Fibroblast of the conjunctiva (primary cell): Measurements from ENCODE around the gene RETREG3.

Source experiments
- DNase-seq: peaks from one replicate; pipeline ENCODE4 v3.0.0-alpha.2; 2010; ENCODE audit warnings: low read depth

The RETREG3 gene

DNA sequence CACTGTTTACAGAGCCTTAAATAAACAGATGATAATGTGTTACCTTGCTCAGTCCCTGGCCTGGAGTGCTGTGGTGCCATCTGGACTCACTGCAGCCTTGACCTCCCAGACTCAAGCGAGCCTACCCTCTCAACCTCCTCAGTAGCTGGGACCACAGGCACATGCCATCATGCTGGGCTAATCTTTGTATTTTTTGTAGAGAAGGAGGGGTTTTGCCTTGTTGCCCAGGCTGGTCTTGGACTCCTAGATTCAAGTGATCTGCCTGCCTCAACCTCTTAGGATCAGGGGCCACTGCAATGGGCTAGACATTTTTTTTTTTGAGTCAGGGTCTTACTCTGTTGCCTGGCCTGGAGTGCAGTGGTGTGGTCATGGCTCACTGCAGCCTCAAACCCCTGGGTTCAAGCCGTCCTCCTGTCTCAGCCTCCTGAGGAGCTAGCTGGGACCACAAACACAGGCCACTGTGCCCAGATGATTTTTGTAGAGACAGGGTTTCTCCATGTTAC, 78.2 kb downstream of the RETREG3 start:
- no peak for DNase-seq
